HG02763 (cell line): ENCODE measurements around the gene THAP4.

Experiments used
- ATAC-seq: cut with Tn5 transposase; IDR thresholded peaks from one replicate; pipeline ENCODE4 v1.9.1; 2021; ENCODE audit warnings: mild to moderate bottlenecking, moderate library complexity; ENCODE audit not compliant: unreplicated experiment

Gene THAP4

DNA sequence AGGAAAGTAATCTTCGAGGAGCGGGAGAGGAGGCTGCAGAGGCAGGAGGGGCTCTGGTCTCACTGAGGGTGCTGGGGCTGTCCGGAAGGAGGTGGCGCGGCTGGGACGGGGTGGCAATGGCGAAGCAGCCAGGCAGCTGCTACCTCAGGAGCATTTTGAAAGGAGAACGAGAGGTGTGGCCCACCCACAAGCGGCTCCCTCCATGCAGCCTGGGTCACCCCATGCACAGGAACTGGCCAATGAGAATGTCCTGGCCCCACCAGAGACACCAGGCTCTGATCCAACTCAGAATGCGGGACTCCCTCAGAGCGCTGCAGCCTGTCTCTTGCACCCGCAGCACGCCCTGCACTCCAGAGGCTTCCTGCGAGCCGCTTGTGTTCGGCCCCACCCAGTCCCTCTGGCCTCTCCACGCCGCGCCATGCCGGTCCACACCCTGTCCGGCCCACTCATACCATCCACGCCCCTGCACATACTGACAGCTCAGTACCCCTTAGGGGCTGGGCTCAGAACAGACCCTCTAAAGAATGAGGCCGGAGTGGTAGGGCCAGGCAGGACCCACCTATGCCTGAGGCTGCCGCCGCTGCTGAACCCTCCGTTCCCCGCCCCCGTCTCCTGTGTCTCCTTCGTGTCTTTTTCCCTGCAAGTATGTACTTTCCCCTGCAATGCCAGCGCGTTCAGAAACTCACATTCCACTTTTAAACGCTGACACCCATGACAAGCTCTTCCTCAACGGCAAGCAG lies 84.8 kb downstream of the THAP4 start:
- ATAC-seq = no peak

DNA sequence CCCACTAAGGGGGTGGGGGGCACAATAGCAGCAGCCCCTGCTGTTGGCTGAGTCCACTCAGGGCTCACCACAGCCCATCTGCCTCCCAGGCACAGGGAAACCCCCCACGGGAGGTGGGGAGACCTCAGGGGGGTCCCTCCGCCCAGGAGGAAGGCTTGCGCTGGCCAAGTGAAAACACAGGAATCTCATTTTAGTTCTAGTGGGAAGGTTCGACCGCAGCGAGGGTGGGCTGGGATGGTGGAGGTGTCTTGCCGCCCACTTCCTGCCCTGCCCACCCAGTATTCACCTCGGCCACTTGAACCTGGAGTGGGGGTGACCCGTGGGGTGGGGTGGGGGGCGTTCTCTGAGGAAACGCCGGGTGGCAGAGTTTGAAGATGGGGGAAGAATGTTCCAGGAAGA lies 85.4 kb downstream of the THAP4 start:
- no peak for ATAC-seq

DNA sequence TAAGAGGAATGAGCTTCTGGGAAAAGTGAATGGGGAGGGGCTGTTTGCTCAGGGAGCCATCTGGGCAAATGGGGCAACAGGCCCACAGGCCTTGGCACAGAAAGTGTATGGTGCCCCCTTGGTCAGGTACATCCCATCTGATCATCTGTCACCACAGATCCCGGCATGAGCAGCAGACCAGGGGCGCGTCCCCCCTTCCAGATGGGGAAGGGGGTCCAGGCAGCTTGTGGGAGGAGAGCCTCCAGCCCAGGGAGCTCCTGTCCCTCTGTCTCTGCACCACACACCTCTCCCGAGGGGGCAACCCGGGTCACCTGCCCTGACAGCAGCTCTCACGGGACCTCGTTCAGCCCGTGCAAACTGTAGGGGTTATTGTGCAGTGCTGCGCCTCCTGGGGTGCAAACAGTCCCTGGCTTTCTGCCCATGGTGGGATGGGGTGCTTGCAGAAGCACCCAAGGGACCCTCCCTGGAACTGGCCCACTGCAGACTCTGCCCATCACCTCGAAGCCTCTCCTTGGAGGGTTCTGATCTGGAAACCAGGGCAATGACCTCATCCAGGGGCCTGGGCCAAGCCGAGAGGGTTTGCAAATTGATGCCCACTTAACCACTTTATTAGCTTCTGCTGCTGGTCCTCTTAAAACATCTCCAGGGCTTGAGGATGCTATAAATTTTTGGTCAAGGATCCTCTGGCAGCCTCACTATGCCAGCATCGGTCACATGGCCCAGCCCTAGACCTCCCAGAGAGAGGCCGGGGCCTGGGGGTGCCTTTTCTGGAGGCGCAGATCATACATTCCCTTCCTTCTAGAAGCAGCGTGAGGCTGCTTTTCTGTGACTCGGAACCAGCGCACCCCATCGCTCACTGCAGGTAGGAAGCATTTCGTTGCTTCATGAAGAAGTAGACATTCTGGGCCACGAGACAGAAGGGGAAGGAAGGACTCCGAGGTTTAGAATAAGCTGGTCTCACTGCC lies 86.1 kb downstream of the THAP4 start:
- ATAC-seq = no peak

DNA sequence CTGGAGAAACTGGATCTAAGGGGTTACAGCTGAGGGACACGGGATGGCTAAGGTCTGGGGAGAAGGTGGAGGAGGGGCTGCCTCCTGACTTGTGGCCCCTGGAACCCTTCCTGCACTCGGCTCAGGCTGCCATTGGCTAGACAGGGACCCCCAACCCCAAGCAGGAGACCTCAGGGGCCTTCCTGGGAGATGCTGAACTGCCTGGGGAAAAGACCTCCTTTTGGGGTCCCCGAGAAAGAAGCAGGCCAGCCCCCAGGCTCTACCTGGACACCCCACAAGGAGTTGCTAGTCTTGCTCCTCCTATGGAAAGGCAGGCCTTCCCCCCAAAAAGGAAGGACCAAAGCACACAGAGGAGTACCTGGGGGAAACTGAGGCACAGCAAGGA lies 88.5 kb downstream of the THAP4 start:
- ATAC-seq = no peak

DNA sequence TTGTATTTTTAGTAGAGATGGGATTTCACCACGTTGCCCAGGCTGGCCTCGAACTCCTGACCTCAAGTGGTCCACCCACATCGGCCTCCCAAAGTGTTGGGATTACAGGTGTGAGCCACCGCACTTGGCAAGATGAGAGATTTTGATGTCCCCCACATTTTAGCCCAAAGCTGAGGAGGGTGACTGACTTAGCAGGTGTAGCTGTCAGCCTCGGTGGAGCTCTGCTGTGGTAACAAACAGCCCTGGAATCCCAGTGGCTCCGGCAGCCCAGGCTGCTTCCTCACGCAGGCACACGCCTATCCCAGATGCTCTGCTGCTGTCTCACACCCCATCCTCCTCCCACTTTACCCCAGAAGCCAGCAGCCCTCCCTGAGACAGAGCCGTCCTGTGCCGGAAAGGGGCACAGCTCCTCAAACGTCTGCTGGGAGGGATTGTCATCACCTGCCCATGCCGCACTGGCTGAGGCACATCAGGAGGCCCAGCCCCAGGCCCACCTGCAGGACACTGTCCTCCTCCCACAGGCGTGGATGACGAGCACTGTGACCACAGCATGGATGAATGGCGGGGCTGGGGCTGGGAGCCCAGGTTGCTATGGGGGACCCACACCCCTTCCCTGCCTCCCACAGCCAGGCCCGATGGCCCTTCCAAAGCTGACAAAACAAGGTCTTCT lies 89.0 kb downstream of the THAP4 start:
- no peak for ATAC-seq

DNA sequence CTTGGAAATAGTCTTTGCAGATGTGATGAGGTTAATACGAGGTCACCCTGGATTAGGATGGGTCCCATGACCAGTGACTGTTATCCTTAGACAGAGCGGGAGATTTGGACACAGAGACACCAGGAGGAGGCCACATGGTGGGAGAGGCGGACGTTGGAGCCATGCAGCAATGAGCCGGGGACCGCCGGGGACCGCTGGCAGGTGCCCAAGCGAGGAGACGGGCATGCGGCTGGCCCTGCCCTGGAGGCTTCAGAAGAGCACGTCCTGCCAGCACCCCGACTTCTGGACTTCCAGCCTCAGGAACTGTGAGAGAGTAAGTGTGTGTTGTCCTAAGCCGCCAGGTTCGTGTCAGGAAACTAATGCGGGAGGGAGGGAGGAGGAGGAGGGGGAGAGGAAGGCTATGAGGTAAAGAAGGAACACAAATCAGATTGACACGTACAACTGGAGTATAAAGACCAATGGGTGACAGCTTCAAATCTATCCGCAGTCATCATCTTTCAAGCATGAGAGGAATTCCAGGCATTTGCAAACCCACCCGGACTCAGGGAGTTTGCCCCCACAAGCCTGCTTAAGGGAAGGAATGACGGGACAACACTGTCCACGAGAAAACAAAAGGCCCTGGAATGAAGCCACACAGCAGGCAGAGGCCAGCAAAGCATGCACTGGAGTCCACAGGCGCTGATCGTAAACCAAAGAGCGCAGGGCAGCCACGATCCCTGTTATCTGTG lies 90.0 kb downstream of the THAP4 start:
- ATAC-seq = no peak

DNA sequence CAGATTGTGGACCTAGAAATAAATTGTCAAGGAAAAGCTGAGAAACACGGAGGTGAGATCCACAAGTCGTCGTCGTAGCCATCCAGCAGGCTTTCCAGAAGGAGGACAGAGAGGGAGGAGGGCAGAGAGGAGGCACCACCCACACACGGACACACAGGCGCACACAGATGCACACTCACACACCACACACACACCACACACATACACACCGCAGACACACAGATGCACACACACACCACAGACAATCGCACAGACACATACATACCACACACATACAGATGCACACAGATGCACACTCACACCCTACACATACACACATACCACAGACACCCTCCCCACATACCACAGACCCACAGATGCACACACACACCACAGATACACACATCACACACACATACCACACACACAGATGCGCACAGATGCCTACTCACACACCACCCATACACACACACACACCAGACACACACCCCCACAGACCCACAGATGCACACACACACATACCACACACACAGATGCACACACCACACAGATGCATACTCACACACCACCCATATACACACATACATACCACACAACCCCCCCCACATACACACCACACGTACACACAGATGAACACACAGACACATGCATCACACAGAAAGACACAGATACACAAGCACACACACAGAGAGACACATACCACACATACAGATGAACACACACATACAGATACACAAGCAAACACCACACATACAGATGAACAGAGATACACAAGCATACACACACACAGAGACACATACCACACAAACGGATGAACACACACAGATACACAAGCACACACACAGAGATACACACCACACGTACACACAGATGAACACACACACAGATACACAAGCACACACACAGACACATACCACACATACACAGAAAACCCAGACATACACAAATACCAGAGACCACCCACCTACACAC lies 91.2 kb downstream of the THAP4 start:
- no peak for ATAC-seq

DNA sequence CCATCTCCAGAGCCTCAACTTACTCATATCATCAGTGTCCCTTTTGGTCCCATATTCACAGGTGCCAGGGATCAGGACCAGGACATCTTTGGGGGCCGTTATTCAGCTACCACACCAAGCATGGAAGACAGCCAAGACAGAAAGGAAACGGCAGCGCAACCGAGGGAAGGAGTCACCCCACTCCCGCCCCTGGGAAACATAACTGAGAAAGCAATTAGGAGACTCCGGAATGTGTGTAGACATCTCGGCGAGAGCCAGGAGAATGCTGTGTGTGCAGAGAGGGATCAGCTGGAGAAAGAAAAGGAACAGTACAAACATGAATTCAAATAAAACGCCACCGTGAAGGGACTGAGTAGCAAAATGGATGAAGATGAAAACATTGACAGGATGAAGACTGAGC lies 91.9 kb downstream of the THAP4 start:
- ATAC-seq = no peak

DNA sequence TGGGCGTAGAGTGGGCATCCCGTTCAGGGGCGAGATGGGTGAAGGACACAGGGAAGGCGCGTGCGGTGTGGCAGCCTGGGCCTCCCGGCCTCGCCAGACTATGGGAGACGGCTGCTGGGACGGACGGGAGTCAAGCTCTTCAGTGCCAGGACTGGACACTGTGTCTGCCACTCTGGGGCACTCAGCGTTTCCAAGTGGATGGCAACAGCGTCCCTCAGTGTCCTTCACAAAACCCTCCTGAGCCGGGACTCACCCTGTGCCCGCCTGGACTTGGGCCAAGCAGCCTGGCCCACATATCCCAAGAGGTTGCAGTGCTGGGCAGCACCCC lies 94.7 kb downstream of the THAP4 start:
- ATAC-seq = no peak

DNA sequence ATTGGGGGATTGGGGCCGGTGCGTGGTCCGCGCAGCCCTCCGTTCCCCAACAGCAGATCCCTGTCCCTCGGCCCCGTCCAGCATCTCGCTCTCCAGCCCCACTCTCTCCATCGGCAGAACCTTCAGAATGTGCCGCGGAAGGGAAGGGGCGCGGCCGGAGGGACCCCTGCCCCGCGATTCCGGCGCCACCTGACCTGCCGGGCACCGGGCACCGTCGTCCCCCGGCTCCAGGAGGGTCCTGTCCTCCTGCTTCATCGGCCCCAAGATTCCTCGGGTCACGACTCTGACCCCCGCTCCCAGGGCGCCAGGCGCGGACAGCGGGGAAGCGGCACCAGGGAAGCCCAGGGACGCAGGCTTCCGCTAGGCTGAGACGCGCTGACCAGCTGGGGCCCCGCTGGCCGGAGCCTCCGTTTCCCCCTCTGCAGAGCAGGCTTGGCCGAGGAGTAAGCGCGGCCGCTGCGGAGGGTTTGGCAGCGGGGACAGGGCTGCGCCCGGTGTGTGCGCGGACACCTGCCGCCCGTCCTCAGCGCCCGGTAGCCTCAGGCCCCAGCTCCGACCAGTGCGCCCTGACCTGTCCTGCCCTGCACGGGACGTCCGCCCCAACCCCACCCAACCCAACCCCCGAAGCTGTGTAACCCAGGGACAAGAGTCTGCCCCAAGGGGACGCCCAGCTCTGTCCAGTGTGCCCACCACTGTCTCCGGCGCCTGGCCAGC lies 95.2 kb downstream of the THAP4 start:
- ATAC-seq = no peak

DNA sequence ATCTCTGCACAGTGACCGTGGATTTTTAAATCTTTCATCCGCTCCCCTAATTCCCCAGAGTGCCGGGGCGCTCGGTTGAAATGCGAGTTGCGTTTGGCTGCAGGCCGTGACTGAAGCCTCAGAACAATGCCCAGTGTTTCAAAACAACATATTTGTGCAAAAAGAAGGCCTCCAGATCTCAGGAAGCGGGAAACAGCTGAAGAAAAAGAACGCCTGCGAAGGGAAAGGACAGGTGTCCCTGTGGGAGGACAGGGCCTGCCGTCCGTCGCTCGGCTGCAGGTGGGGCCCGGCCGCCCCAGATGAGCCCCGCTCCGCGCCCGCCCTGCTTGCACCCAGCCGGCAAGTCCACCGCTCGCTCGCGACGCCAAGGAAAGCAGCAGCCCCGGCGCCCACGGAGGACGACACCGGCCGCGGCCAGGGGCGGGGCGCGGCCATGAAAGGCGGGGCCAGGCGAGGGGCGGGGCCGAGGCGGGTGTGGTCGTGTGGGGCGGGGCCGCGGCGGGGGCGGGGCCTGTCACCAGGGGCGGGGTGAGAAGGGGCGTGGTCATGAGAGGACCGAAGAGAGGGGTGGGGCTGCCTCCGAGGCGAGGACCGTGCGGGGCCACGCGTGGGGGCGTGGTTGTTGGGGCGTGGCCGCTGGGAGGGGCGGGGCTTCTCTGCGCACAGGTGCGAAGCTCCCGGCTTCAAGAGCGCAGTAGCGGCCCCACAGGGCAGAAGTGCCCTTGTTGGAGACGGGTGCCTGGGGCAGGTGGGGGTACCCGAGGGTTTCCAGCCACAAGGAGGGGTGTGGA lies 96.0 kb downstream of the THAP4 start:
- no peak for ATAC-seq

DNA sequence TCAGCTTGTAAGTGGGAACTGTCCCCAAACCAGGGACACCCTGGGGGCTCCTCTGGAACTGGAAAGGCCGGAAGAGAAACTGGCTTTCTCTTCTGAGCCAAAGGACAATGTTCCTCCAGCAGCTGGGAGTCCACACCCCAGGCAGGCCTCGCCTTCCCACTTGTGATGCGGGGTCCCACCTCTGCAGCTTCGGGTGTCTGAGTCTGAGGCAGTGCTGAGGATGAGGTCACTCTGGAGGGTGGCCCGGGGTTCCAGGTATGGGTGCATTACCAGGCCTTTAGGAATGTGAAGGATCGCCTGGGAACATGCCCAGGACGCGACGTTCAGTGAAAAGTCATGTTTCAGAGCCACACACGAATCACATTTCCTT lies 96.6 kb downstream of the THAP4 start:
- ATAC-seq = no peak

DNA sequence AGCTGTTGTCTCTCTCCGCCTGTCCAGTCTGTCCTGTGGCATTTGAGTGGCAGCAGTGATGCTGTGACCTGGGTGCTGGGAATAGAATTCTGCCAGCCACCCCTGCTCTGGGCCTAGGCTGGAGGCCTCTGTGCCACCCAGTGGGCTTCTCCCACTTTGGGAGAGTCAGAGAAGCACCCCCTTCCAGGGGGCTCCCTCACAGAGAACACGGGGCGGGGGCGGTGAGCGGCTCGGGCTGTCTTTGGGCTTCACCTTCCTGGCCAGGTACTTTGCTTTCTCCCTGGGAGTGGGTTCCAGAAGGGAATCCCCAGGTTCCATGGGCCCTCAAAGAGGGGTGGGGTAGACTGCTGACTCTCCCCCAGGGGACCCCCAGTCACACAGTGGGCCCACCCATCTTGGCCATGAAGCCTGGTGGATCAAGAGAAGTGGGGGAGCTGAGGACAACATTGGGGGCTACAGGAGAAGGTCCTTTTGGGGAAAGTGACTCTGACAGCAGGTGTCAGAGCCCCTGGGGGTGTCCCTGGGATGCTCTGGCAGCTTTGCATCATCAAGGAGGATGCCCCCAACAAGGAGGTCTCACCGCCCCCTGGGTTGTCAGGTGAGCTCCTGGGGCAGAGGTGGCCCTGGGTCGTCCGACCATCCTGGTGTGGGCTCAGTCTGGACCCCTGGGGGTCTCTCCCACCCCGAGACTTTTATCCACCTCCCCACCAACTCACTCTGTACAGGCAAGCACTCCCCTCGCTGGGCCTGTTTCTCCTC lies 97.2 kb downstream of the THAP4 start:
- ATAC-seq = no peak

DNA sequence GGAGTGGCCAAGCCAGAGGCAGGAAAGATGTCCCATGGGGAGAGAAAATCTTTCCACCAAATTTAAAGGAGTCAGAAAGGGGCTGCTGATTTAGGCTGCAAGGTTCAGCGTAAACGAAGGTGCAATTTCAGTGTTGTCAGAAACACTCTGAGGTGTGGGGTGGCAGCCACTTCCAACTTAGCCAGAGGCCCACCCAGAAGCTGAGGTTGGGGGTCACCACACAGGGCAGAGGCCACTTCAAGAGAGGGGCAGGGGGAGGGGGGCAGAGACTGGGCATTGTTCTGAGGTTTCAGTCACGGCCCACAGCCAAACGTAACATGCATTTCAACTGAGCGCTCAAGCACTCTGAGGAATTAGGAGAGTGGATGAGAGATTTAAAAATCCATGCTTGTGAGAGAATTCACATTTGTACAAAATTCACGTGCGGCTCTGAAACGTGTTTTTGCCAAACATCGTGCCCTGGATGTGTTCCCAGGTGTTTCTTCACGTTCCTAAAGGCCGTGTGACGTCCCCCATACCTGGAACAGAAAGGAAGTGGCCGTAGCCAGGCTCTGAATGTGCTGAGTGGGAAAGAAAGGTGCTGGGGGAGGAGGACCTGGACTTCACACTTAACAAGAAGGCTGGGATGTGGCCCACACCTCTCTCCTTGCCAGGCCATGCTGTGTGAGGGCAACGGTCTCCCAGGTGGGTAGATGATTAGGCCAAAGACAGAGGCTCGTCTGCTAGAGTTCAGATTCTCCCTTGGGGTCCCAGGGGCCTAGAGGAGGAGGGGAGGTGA lies 97.9 kb downstream of the THAP4 start:
- ATAC-seq = no peak

DNA sequence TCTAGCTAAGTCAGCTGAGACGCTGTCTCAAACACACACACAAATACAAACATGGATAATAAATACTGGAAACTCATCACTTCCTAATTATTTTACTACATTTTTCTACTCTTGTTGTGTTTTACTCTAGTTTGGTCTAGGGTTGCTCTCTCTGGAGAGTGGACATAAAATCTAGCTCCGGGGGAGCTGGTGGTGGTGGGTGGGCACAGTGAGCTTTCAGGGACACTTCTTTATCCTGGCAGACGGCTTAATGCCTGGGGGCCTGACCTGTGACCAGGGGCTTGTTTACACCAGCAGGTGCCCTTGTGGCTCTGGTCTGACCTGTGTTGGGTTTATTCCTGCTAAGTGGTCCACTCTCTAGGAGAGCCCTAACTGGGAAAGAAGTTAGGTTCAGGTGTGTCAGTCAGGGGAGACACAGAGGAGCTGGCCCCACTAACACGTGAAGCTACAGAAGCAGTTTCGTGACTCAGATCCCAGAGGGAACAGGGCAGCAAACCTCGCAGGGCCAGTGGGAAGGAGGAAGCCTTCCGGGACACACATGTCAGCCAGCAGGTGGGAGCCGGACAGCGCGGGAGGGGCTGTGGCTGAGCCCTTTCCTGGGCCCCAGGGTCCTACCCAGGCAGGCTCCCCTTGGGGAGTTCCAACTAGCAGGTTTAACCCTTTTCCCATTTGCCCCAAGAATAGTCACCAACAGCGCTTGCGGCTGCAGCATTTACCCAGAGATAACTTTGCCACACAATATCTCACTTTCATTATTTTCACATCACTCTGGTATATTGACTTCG lies 100.9 kb downstream of the THAP4 start:
- ATAC-seq = no peak

DNA sequence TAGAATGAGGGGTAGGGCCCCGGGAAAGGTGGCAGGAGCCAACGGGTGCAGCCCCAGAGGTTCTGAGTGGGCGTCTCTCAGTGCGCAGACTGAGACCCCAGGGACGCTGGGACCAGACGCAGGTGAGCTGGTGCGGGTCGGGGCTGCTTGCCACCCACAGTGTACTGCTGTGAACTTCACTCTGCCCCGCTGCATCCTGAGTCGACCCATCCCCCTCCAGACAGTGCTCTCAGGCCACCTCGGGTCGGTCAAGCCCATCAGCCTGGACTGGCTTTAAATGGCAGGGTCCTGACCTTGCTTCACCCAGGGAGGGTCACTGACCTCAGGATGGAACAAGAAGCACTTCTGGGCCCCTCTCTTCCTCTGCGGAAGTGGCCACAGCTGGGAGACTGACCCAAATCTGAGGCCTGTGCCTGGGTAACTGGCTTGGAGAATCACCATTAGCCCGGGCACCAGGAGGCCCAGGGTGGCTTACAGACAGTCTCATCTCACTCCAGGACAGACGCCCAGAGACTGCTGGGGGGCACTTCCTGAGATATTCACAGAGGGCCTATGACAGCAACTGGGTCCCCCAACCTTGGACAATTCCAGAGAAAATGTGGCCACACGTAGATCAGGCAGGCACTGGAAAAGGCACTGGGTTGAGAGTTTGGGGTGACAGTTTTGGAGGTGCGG lies 102.1 kb downstream of the THAP4 start:
- no peak for ATAC-seq
